Fibroblast of mammary gland (primary cell): Measurements from ENCODE around the gene HAPLN3.
A peak's percentile ranks its signal among the peaks of the same experiment; 100 is the strongest.

Experiments used
- DNase-seq: peaks from one replicate; pipeline ENCODE4 v3.0.0-alpha.2; 2010; ENCODE audit warnings: low read depth
- H3K4me3 ChIP-seq: 2 replicates; pipeline ENCODE4 v1.5.1; 2011; ENCODE audit warnings: low read depth, mild to moderate bottlenecking, low read length, moderate library complexity; ENCODE audit not compliant: control insufficient read depth
- CTCF ChIP-seq: conservative IDR thresholded peaks from 2 replicates; pipeline ENCODE4 v1.5.1; 2011; ENCODE audit warnings: low read depth, low read length, inconsistent platforms; ENCODE audit not compliant: control insufficient read depth, insufficient read depth

HAPLN3 gene

GRCh38 chr15:88905576-88905975 is 10.2 kb upstream of the HAPLN3 start:
- TF ChIP-seq CTCF, result no peak
- H3K4me3 ChIP-seq, result no peak overlapping the region
- no peak for DNase-seq

GRCh38 chr15:88904624-88905327 is 9.4 kb upstream of the HAPLN3 start:
- DNase-seq, result peak; percentile 80

DNA sequence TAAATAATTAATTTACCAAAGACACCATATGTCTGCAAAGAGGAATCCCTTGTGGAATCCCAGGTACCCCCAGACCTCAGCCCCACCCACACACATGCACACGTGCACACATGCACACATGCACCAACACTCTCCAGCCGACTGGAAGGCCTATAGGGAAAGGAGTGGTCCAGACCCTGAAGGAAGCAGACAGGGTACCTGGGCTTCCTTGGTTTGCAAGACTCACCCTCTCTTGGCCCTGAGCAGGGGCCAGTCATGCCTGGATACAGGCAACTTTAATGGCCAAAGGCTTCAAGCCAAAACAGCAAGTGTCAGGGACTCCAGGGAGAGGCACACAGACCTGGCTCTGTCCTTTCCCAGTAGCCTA is 8.9 kb upstream of the HAPLN3 start:
- H3K4me3 ChIP-seq, result no peak overlapping the region
- TF ChIP-seq CTCF, result no peak
- DNase-seq, result no peak

More at GRCh38 chr15:88904624-88905327, 9.4 kb upstream of the HAPLN3 start:
- TF ChIP-seq CTCF, result peak; percentile 95
- no peak overlapping the region for H3K4me3 ChIP-seq

GRCh38 chr15:88902846-88903245 is 7.5 kb upstream of the HAPLN3 start:
- H3K4me3 ChIP-seq, result no peak overlapping the region
- TF ChIP-seq CTCF, result no peak
- DNase-seq, result no peak

DNA sequence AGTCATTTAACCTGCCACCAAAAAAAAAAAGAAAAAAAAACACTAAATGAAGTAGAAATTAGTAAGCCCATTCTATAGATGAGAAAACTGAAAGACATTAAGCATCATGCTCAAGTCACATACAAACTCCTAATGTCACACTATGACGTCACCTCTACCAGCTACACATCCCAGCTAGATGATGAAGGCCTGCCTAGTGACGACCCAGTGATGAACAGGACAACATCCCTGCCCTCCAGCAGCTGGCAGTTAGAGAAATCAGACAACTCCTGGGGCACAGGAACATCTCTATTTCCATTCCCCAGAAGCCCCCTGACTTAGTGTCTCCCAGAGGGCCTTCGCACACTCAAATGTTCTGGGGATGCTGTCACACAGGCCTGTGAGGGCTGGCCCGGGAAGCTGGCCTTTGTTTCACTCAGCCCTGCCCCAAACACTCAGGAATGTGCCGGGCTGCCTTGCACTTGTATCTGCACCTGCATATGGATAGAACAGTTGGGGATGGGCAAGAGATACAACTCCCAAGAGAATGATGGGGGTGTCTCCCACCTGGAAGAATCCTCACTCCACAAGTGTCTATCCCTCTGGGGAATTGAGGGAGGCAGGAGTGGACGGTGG is 7.0 kb upstream of the HAPLN3 start:
- no peak for TF ChIP-seq CTCF

GRCh38 chr15:88901508-88902220 is 6.3 kb upstream of the HAPLN3 start:
- DNase-seq, result no peak
- H3K4me3 ChIP-seq, result no peak overlapping the region
- no peak for TF ChIP-seq CTCF

More for the DNA sequence above, 7.0 kb upstream of the HAPLN3 start:
- no peak for DNase-seq
- H3K4me3 ChIP-seq, result no peak overlapping the region
